A549 (cell line): Measurements from ENCODE around the gene MYLK.

Experiments
- HEYL ChIP-seq: fragments of 250-450 bp; sonication (Bioruptor Pico); IDR thresholded peaks from 2 replicates; pipeline ENCODE4 v1.8.0; 2021; ENCODE audit warnings: mild to moderate bottlenecking, moderate library complexity
- POLR2AphosphoS2 ChIP-seq: conservative IDR thresholded peaks from 2 replicates; pipeline ENCODE4 v1.6.1; 2012; ENCODE audit warnings: low read length, improper control_type of control experiment, inconsistent platforms
- ZC3H11A ChIP-seq: fragments of 450-650 bp; IDR thresholded peaks from 2 replicates; pipeline ENCODE4 v1.6.1; 2014; ENCODE audit warnings: antibody characterized with exemption, mild to moderate bottlenecking
- ZSCAN20 ChIP-seq: fragments of 250-450 bp; sonication (Bioruptor Pico); IDR thresholded peaks from 2 replicates; pipeline ENCODE4 v1.8.0; 2022; ENCODE audit warnings: mild to moderate bottlenecking, moderate library complexity
- TF ChIP-seq, protein P1 (sequence below): fragments of >200 bp; sonication (Bioruptor Twin); formaldehyde crosslinking; IDR thresholded peaks from 3 replicates; pipeline ENCODE4 v1.5.1; 2016
- TF ChIP-seq, protein P2 (sequence below): IDR thresholded peaks from 2 replicates; pipeline ENCODE4 v1.6.1; 2012

DNA sequence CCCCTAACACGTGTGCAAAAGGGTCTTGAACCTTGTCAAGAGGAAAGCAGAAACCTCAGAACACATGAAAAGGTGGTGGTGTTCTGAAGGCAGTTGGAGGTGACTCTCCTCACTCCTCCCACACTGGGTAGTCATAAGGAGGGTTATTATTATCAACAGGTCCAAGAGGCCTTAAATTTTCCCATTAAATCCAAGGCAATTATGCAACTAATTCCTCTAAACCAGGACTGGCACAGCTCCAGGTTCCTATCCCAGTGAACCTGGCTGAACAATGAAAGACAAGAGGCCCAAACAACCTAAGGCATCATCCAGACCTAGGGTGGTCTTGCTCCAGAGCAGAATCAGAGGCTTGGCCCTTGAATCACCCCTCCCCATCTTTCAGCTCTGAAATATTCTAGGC lies 15.0 kb downstream of the MYLK start:
- TF ChIP-seq, protein P1, sequence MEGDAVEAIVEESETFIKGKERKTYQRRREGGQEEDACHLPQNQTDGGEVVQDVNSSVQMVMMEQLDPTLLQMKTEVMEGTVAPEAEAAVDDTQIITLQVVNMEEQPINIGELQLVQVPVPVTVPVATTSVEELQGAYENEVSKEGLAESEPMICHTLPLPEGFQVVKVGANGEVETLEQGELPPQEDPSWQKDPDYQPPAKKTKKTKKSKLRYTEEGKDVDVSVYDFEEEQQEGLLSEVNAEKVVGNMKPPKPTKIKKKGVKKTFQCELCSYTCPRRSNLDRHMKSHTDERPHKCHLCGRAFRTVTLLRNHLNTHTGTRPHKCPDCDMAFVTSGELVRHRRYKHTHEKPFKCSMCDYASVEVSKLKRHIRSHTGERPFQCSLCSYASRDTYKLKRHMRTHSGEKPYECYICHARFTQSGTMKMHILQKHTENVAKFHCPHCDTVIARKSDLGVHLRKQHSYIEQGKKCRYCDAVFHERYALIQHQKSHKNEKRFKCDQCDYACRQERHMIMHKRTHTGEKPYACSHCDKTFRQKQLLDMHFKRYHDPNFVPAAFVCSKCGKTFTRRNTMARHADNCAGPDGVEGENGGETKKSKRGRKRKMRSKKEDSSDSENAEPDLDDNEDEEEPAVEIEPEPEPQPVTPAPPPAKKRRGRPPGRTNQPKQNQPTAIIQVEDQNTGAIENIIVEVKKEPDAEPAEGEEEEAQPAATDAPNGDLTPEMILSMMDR = no peak
- TF ChIP-seq, protein P2, sequence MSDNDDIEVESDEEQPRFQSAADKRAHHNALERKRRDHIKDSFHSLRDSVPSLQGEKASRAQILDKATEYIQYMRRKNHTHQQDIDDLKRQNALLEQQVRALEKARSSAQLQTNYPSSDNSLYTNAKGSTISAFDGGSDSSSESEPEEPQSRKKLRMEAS = no peak
- TF ChIP-seq ZSCAN20 (CRISPR knock-in tag) (no peak), HEYL (CRISPR knock-in tag) (no peak), ZC3H11A (no peak), POLR2AphosphoS2 (no peak)
